Measurements from ENCODE around the gene HCN4.

- TF ChIP-seq CTCF (IDR thresholded peaks at IDR 0.05) (no peak), POLR2AphosphoS5 (IDR thresholded peaks at IDR 0.05) (no peak), POLR2A (IDR thresholded peaks at IDR 0.05) (no peak), EP300 (IDR thresholded peaks at IDR 0.05) (no peak)
Measured at GRCh38 chr15:73375755-73376305, 7.1 kb upstream of the HCN4 start.
